Right hindlimb (tissue), 1 donor: ENCODE results near the gene TREML4.
"Not testable (repeated sequence)": the region's sequence is repeated elsewhere in the genome, so short reads cannot be mapped to it uniquely, and the experiment has no call there.

Experiments used
- DNase-seq: peaks from one replicate; pipeline ENCODE4 v3.0.0-alpha.2; 2018

The TREML4 gene, protein sequence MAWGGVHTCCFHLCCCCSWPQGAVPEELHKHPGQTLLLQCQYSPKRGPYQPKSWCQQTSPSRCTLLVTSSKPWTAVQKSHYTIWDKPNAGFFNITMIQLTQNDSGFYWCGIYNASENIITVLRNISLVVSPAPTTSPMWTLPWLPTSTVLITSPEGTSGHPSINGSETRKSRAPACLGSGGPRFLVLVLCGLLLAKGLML

DNA sequence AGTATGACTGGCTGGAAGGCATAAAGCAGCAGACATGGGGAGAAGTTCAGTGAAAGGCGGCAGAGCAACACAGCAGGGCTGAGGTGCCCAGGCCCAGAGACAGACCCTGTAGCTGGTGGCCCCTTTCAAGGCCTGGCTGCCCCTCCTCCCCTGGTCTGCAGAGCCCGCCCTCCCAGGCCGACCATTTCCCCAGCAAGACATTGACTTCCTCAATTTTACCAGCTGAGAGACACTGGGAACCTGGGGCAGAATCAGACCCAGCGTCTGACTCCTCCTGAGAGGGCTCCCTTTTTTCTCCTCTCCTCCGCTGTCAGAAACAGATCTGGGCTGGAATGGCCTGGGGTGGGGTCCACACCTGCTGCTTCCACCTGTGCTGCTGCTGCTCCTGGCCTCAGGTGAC is at the start of gene TREML4:
Gene TREML4 (plus strand): TSS at position 254 of the 400 bp plus-strand sequence. CDS start 79 bp downstream, at position 333.
- no peak for DNase-seq

DNA sequence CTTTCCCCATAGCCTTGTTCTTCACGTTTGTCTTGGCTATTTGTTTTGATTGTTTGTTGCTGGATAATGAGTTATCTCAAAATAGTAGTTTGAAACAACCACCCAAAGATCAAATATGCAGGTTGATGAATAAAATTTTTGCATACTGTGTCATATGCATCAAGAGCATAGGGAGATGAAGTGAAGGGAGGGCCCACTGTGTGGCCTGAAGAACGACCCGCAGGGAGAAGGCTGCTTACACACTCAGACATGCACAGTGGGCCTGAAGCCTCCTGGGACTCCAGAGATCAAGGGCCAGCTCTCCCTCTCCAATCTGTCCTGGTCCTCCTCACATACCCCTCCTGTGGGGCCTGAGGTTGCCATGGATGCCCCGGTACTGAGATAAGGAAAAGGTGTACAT is 49.0 kb upstream of the TREML4 start:
- DNase-seq: no peak

DNA sequence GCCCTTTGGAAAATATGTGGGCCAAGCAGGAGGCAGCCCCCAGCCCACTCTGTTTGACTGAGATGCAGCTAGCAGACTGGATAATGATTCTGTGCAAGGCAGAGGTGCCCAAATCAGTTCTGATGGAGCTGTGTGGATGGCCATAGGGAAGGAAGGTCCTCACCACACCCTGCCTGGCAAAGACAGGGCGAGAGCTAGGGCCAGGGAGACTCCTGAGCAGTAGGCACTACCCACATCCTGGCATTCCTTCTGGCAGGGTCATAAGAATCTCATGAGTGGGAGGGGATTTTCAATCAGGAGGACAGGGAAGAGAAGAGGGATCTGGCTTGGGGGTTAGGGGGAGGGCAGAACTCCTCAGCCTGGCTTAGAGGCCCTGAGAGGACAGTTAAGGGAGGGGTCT is 46.6 kb upstream of the TREML4 start:
- DNase-seq: no peak

DNA sequence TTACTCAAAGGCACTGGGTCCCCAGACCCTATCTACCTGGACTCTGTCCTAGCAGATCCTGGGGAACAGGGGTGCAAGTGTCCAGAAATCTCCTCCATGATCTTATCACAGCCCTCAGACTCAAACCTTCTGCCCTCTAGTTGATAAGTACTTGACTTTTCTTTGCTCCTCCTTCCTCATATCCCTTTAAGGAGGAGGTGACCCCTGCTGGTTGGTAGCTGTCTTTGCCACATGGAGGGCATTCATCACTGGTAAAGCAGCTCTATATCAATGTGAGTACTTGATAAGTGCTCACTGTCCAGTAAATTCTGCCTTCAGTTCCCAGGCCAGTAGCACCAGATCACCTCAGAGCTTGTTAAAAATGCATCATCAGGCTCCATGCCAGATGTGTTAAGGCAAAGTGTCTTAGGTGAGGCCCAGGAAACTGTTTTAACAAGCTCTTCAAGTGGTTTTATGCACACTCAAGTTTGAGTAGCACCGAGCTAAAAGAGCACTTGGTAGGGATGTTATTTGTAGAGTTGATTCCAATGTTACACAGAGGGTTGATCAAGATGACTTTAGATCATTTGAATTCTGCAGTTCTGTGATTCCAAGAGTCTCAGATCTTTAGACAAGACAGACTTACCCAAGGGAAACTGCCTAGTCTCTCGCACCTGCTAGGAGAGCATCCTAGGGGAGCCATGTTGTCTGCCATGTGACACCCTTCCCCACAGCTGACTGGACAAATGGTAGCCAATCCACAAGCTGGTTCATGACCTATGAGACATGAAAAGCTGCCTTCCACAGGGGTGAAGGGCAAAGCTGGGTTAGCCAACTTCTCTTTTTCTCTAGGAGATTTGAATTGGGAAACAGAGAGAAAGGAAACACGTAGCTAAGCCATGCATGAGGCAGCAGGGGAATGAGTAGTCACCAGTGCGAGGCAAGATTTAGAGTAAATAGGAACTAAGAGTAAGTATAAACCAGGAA is 45.8 kb upstream of the TREML4 start:
- no peak for DNase-seq

DNA sequence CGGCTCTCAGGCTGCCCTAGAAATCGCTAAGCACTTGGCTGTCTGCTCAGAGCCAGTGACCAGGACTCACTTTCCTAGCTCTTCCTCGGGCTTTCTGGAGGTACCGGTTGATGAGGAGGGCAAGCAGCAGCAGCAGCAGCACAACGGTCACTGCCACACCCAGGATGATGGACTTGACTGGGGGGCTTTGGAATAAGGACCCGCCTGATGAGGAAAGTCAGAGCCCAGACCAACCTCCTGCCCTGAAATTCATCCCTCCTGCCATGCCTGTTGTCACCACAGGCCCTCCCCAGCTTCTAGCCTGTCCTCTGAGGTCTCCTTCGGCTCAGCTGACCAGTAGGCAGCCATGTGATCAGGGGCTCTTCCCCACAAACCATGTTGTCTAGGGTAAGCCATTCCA is 43.4 kb upstream of the TREML4 start:
- DNase-seq: no peak

DNA sequence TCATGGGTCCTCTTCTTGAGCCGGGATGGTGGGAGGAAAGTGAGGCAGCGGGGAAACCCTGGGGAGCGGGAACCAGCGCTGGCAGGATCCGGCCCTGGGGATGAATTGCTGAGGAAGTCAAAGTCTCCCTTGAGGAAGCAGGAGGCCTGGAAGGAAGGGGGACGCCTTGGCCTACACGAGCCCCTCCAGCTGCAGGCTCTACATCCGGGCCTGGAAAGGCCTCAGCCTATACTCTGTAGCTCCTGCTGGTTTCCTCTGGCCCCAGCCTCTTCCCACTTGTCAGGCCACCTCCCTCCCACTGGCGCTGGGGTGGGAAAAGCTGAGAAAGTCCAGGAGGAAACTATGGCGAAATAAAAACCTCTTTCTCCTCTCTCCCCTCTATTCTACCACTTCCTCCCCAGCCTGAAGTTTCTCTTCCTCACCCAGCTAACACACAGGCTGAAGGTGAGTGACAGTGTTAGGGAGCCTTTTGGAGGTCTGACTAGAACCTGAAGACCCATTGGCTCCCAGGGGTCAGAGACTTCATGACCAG is 42.1 kb upstream of the TREML4 start:
- no peak for DNase-seq

DNA sequence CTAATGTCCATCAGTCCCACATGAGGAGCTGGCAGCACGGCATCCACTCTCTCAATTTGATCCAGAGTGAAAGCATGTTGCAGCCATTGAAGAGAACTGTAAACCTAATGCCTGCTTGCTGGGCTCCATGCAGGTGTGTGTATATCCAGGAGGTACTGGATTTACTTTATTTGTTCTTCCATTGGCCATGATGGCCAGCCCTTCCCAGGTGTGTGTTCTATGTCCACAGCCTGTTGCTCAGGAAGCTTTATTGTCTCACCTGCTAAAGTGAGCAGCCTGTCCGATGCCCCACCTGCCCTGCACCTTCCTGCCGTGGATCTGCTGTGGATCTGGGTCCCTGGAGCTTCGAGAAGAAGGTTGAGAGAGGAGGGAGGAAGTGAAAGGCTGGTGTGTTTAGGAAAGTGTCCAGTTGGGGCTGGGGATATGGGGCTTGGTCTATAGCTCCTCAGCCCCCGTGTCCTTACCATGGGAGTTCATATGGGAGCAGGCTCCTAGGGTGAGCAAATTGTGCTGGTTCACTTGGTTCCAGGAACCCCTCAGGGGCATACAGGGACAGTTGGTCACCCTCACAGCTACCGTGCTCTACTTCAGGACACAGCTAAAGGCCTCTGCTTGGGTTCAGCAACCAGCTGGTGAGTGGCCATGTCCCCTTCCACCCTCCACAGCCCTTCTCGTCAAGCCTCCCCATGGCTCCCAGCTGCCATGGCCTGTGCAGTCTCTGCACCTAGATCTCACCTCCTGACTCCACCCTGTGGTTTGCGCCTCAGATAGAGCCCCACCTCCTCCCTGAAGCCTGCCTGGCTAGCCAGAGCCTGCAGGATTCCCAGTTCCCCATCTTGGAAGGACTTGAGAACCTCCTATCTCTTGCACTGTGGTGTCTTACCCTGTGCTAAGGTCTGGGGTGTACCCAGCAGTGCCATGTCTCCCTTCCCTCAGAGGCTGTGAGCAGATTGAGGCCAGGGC is 39.9 kb upstream of the TREML4 start:
- DNase-seq: no peak

DNA sequence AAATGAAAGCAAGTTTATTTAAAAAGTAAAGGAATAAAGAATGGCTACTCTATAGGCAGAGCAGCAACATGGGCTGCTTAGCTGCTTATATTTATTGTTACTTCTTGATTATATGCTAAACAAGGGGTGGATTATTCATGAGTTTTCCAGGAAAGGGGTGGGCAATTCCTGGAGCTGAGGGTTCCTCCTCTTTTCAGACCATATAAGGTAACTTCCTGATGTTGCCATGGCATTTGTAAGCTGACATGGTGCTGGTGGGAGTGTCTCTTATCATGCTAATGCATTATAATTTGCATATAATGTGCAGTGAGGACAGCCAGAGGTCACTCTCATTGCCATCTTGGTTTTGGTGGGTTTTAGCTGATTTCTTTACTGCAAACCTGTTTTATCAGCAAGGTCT is 39.1 kb upstream of the TREML4 start:
- not testable (repeated sequence) for DNase-seq

DNA sequence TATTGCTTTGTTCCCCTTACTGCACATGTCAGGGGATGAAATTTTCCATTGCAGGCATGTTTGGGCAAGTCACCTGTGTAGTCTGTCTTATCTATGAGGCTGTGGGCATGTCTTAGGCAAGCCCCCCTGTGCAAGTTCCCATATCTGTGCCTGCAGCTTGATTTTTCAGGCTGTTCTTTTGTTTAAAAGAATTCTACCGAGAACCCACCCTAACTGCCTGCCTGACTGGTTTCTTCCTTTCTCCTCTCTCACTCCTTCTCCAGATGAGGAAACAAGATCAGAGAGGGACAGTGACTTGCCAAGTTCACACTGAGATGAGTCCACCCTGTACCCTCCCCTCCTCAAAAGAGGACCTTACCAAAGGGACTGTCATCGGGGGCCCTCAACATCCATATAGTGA is 38.2 kb upstream of the TREML4 start:
- DNase-seq: no peak

DNA sequence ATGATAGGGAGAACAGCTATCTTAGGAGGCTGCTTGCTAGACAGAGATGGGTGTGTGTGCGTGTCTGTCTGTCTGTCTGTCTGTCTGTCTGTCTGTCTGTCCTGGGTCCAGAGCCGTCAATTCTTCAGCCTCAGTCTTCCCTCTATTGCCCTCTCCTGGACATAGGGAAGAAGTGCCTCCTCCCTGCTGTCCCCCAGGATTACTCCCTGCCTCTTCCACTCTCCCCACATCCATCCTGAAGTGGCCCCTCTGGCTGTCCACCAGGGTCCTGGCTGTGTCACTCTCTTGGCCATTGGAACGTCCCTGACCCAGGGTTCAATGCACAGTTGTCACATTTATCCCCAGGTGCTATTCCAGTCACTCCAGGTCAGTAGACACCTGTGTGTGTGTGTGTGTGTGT is 37.4 kb upstream of the TREML4 start:
- no peak for DNase-seq

DNA sequence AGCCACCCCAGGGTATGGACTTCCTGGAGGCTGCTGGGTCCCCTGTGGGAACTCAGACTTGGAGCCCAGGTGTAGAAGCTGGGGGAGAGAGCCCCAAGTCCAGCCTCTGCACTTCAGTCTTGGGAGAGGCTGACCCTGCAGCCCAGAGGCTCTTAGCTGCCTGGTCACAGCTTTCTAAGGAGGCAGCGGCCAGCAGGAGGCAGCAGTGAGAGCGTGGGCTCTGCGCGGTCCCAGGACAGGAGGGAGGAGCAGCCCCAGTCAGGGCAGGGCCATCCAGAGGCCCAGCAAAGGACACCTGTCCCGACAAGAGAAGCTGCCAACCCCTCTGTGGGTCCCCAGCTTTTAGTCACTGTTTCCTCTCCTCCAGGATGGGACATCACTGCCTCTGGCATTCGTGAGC is 36.6 kb upstream of the TREML4 start:
- no peak for DNase-seq

DNA sequence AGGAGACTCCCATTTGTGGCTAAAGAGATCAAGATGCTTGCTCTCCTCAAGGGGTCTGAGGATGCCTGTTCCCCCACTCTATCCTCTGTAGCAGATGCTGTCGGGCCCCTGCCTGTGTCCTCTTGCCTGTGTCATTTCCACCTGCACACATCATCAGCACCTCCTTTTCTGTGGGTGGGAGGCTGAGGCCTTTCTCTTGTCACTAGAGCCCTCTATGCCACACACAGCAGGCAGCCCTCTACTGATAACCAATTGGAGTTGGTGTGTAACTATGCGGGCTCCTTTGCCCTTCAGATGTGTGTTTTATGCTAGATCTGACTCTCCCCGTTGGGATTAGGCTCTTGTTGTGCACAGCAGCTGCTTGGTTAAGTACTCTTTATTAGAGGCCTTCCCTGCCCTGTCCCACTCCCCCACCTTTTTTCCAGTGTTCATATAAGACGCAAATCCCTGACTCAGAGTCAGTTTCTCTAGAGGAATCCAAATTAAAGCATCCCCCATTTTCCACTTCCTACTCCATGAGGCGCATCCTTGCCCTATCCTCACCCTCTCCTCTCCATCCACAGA is 34.9 kb upstream of the TREML4 start:
- DNase-seq: no peak

DNA sequence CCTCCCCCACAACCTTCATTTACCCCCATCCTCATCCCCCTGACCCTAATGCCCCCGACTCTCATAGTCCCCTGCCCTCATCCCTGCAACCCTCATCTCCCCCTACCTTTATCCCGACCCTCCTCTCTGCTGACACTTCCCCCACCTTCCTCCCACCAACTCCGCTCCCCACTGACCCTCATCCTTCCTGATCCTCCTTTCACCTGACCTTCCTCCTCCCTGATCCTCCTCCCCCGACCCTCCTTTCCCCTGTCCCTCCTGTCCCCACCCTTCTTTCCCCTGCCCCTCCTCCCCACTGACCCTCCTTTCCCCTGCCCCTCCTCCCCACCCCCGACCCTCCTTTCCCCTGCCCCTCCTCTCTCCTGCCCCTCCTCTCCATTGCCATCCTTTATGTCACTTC is 34.3 kb upstream of the TREML4 start:
- DNase-seq: no peak

DNA sequence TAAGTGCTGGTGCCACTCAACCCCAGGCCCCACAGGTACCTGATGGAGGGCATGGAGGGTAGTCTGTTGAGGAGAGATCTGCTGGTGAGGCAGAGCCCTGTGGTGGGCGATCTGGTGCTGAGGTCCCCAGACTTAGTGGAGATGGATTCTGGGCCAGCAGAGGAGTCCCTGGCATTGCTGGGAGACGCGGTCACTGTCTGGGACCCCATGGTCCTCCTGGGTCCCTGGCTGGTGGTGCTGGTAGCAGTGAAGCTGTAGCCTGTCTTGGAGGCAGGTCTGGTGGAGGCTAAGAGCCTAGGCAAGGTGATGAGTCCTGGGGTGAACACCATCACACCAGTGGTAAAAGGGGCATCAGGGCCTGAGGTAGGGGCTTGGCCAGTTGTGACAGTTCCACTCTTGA is 33.8 kb upstream of the TREML4 start:
- DNase-seq: no peak

DNA sequence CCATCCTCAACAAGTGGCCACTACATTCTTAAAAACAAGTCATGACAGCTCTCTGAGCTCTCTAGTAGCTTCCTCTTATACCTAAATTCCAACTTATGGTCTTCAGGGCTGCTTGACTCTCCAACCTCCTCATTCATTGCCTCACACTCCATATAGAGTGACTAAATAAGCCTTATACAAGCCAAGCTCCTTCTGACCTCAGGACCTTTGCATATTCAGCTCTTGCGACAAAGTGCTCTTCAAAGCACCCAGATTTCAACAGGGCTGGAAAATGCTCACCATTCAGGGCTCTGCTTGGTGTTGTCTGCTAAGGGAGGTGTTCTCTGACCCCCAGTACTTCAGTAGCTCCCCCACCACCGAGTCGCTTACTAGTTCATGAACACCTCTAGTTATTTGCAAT is 30.9 kb upstream of the TREML4 start:
- DNase-seq: no peak

DNA sequence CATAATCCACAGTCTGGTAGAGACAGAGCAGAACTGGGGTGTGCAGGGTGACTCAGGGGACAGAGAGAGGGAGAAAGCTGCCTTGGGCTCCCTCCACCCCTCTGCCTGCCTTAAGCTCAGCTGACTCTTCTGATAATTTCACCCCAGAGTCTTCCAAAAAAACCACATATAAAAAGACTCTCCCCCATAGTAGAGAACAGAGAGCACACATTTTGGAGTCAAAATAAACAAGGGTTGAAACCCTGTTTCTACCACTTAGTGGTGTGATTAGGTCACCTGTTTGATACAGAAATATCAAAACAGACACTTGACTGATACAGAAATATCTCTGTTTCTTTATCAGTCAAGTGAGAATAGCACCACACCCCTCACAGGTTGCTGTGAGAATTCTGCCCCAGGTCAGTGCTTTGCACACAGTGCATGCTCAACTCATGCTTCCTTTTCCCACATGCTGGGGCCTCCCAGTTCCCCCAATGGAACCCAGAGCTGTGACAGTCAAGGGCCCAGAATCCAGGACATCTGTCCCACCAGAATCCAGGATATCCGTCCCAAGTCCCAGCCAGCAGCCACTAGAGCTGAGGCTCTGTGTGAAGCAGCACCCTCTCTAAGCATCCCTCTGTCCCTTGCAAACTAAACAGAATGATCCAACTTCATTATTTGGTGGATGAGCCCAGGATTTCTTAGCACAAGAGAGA is 28.4 kb upstream of the TREML4 start:
- DNase-seq: no peak

DNA sequence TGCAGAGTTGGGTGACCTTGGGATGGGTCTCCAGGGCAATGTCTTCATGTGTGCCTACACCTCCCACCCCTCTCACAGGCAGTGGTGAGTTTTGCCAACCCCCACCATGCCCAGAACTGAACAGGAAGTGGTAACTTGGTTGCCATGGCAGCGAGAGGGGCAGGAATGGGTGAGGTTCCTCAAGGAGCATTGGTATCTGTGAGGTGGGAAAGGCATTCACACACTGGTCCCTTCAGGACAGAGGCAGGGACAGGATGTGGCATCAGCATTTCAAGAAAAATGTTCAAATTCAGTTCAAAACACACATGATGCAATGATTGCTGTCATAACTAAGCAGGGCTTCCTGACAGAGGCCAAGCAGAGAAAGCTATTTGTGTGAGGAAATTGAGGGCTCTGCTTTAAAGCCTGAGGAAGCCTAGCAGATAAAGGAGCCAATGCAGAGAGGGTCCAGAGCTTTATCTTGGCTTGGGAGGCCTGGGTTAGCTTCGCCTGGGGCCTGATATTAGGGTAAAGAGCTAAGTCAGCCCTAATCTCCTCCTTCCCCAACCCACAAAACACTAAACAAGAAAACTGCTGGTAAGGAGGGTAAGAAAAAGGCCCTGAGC is 27.8 kb upstream of the TREML4 start:
- no peak for DNase-seq

DNA sequence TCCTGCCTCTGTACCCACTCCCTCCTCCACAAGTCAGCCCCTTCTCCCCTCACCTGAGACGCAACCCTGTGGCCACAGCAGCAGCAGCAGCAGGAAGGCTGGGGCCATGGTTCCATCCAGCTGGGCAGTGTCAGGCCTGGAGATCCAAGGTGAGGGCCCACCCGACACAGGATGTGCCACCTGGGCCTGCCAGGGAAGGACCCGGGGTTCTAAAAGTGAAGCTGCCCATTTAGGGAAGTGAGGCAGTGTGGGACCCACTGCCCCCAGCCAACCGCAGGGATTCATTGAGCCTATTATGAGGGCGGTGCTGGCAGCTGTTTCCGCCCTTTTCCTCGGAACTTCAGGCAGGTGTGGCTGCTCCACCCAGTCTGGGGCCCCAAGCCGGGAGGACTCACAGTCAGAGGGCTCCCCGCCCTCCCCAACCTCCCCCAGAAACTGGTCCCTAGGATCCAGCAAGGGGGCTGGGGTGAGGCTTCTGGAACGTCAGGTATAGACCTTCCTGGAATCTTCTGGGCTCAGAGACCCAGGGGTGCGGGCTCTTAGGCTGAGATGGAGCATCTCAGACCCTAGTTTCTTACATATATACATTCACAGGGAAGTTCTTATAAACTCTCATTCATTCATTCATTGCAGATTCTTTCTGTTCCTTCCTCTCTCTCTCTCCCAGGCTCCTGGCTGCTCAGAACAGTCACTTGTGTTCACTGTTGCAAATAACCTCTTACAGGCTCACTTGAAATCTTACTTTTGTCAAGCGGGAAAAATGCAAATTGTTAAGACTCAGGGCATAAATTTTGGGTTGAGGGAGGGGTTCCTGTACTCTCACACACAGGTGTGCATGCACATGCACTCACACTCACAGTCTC is 27.0 kb upstream of the TREML4 start, which contains the start of gene TREML2:
Gene TREML2 (minus strand): TSS at position 249 of the 863 bp plus-strand sequence. CDS start 141 bp downstream, at position 108.
- no peak for DNase-seq

DNA sequence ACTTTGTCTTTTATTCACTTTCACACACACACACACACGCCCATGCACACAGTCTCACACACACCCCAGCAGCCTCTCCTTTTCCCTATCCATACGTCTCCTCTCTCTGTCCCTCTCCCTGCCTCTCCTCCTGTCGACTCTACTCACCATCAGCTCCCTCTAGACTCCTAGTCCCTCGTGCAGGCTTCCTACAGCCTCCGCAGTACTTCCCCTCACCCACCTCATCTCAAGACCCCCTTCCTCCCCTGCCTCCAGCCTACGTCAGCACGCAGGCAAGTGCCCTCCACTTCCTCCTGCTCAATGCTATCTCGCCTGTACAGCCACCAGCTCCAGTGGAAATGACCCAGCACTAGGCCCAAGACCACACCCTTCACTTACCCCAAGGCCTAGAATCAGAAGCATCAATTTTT is 26.4 kb upstream of the TREML4 start:
- no peak for DNase-seq

DNA sequence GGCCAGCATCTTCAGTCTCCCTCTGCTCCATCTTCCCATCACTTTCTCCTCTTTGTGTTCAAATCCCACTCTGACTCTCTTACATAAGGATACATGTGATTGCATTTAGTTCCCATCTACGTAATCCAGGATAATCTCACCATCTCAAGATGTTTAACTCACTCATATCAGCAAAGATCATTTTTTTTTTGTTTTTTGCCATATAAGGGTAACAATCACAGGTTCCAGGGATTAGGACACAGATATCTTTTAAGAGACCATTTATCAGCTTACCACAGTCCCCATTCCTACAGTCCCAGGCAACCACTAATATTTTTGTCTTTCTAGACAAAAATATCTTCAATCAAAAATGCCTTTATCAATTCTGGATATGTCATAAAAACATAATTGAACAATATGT is 24.0 kb upstream of the TREML4 start:
- no peak for DNase-seq
